Upper lobe of right lung (tissue), 1 donor: ENCODE results near the gene SMARCAL1. TPM values are rescaled to one million over a fixed set of nuclear protein-coding genes. Genes with fewer than 3 reads are reported as not detected.
A peak's percentile ranks its signal among the peaks of the same experiment; 100 is the strongest.
"Not testable (repeated sequence)": the region's sequence is repeated elsewhere in the genome, so short reads cannot be mapped to it uniquely, and the experiment has no call there.

Experiments used
- ATAC-seq: fragments of 200-7000 bp; cut with Tn5 transposase; one replicate; pipeline ENCODE4 v1.9.1; 2020; ENCODE audit warnings: mild to moderate bottlenecking, moderate library complexity
- DNase-seq: peaks from one replicate; pipeline ENCODE4 v3.0.0-alpha.2; 2020
- H3K27ac ChIP-seq: fragments of 200-600 bp; one replicate; pipeline ENCODE4 v1.8.0; 2022
- H3K27me3 ChIP-seq: fragments of 200-600 bp; one replicate; pipeline ENCODE4 v1.8.0; 2022; ENCODE audit warnings: mild to moderate bottlenecking
- H3K36me3 ChIP-seq: fragments of 200-600 bp; one replicate; pipeline ENCODE4 v1.8.0; 2022
- H3K4me1 ChIP-seq: fragments of 200-600 bp; one replicate; pipeline ENCODE4 v1.8.0; 2022
- H3K4me3 ChIP-seq: fragments of 200-600 bp; one replicate; pipeline ENCODE4 v1.8.0; 2022; ENCODE audit warnings: mild to moderate bottlenecking
- H3K9me3 ChIP-seq: fragments of 200-600 bp; one replicate; pipeline ENCODE4 v1.8.0; 2022
- intact Hi-C: fragments of 100-400 bp; cut with DNase I; formaldehyde crosslinking; loops from one replicate; pipeline ENCODE4 v1.11.0; 2022
- total RNA-seq: library from RNA; stranded (reverse); fragmentation: NEBNext Ultra II Directional; extraction: Animal tissue kit (Norgen Biotek cat#: 25700); gene quantifications from one replicate; pipeline ENCODE4 v1.2.1, GENCODE V29; 2021
- TF ChIP-seq, protein P1 (sequence below): fragments of 200-600 bp; IDR thresholded peaks from one replicate; pipeline ENCODE4 v1.8.0; 2022; ENCODE audit warnings: antibody characterized with exemption
- donor health status: DM: no; HTN: yes; CAD: no; lungs with severe emphysema.

Gene SMARCAL1
- total RNA-seq, 1 donor from 2014 or later: 16.7 TPM

DNA sequence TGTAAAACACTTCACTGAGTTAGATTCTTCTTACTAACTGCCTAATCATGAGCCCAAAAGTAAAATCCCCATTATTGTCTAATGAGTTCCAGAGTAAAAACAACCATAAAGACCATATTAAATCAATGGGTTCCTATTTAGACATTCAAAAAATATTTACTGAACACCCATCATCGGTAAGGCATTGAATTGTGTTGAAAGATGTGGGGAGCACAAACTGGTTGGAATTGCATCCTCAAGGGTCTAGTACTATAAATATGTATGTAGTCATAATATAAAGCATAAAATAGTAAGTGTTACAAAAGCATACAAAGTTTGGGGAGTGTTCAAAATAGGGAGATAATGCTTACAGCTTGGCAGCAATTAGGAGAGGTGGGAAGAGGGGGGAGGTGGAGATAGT, 37.0 kb upstream of the SMARCAL1 start:
- Histone ChIP-seq H3K9me3 (no peaks in the 10 kb centered on the region), H3K4me3 (no peak overlapping the region), H3K36me3 (no peaks in the 10 kb centered on the region), H3K27me3 (peaks cover 37% of the 10 kb centered on the region), H3K27ac (no peak overlapping the region), H3K4me1 (peaks cover 9% of the 10 kb centered on the region)
- DNase-seq (no peak), ATAC-seq (no peak)
- intact Hi-C loops: no loop called here
- TF ChIP-seq, protein P1, sequence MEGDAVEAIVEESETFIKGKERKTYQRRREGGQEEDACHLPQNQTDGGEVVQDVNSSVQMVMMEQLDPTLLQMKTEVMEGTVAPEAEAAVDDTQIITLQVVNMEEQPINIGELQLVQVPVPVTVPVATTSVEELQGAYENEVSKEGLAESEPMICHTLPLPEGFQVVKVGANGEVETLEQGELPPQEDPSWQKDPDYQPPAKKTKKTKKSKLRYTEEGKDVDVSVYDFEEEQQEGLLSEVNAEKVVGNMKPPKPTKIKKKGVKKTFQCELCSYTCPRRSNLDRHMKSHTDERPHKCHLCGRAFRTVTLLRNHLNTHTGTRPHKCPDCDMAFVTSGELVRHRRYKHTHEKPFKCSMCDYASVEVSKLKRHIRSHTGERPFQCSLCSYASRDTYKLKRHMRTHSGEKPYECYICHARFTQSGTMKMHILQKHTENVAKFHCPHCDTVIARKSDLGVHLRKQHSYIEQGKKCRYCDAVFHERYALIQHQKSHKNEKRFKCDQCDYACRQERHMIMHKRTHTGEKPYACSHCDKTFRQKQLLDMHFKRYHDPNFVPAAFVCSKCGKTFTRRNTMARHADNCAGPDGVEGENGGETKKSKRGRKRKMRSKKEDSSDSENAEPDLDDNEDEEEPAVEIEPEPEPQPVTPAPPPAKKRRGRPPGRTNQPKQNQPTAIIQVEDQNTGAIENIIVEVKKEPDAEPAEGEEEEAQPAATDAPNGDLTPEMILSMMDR: no peak

DNA sequence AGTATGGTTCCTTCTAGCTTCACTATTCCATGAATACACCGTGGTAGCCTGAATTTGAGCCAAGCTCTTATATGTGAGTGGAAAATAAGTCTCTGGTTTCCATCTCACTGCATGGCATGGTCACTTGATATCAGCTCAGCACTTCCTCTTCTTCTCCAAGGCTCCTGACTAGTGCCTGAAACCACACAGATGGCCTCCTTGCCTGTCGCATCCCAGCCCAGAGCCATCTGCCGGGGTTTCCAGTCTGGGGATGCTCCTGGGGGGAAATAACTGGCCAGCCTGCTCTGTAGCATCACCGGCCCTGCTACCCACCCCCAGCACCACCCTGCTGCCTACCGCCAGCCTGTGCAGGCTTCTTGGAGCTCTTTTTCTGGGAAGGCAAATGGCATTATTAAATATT, 32.3 kb upstream of the SMARCAL1 start:
- Histone ChIP-seq H3K27ac (no peak overlapping the region), H3K36me3 (no peaks in the 10 kb centered on the region), H3K27me3 (peaks cover 7% of the 10 kb centered on the region), H3K4me3 (no peak overlapping the region), H3K4me1 (no peaks in the 10 kb centered on the region), H3K9me3 (no peaks in the 10 kb centered on the region)
- intact Hi-C loops: no loop called here
- TF ChIP-seq, protein P1: no peak
- no peak for DNase-seq
- no peak for ATAC-seq

DNA sequence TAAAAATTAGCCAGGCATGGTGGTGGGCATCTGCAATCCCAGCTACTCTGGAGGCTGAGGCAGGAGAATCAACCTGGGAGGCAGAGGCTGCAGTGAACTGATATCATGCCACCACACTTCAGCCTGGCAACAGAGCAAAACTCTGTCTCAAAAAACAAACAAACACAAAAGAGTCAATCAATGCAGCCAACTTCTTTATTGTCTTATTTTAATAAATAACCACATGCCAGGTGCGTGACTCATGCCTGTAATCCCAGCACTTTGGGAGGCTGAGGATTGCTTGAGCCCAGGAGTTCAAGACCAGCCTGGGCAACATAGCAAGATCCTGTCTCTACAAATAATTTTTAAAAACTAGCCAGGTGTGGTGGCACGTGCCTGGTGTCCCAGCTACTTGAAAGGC, 27.9 kb upstream of the SMARCAL1 start:
- H3K27ac ChIP-seq, H3K9me3 ChIP-seq, H3K4me1 ChIP-seq, H3K4me3 ChIP-seq, intact Hi-C loops, H3K27me3 ChIP-seq, H3K36me3 ChIP-seq, ATAC-seq, DNase-seq: not testable (repeated sequence)

DNA sequence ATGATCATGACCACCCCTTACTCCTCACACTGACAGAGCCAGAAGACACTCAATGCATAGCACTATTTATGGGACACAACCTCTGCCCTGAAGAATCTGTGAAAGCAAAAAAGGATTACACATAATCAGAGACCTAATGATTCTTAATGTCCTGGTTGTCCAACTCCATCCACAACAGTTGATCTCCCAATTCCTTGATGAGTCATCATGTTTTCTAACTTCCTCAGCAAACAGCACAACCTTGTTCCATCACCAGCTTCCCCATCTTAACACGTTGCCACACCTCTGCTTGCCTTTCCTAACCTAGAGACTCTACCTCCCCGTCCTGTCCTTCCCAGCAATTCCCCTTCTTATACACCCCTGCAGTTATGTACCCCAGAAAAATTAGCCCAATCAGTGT, 26.8 kb upstream of the SMARCAL1 start:
- DNase-seq (no peak), ATAC-seq (no peak)
- H3K4me3 ChIP-seq: no peak overlapping the region
- H3K9me3 ChIP-seq: no peaks in the 10 kb centered on the region
- no peak overlapping the region for H3K27ac ChIP-seq
- no peaks in the 10 kb centered on the region for H3K4me1 ChIP-seq
- no peaks in the 10 kb centered on the region for H3K27me3 ChIP-seq
- TF ChIP-seq, protein P1: no peak
- no peaks in the 10 kb centered on the region for H3K36me3 ChIP-seq
- intact Hi-C loops: no loop called here

DNA sequence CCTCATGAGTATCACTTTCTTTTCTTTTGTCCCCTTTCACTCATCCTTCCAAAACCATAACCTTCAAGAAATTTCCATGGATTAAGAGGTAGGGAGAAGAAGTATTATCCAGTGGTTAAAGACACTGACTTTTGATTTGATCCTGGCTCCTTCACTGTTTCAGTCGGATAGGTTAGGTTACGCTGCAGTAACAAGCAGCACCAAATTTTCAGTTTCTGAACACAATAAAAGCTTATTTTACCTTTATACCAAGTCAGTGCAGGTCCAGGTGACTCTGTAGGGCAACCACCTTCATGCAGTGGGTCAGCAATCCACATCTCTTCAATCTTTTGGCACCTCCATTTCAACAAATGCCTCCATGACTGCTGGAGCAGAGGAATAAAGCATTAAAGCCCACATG, 25.0 kb upstream of the SMARCAL1 start:
- H3K27ac ChIP-seq: no peak overlapping the region
- no peak for DNase-seq
- H3K36me3 ChIP-seq: no peaks in the 10 kb centered on the region
- TF ChIP-seq, protein P1: no peak
- H3K27me3 ChIP-seq: no peaks in the 10 kb centered on the region
- ATAC-seq: no peak
- H3K4me3 ChIP-seq: no peak overlapping the region
- no peaks in the 10 kb centered on the region for H3K4me1 ChIP-seq
- H3K9me3 ChIP-seq: no peaks in the 10 kb centered on the region
- intact Hi-C loops: no loop called here

DNA sequence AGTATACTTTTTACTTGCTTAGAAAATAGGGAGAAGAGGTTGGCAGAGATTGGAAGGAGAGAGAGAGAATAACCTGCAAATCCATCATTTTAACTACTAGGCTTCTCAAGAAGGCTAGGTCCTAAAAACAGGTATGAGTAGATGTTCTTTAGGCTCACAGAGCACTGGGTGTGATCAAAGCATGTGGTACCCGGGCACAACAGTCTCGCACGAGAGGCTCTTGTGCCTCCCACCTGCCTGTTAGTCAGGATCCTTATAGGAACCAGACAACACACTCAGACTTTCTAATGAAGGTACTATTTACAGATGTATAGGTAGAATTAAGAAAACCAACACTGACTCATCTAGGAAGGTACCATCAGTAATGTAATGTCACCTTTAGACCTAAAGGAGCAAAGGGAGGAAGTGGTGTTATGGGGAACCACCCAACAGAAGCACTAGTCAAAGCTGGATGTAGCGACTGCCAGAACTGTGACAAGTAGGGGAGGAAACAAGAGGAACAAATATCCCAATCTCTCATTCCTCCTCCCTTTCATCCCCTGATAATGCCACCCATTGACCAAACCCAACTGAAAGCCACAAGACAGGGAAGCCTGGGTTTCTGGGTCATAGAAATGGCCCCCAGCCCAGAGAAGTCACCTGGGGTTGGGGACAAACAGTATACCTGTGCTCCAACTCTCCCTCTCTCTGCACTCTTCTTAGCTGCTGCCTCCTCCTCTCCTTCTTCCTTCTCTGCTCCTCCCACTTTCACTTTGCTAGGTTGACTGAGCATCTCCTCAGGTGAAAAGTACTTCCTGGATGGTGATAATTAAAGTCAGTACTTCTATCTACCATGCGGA, 24.0 kb upstream of the SMARCAL1 start:
- Histone ChIP-seq H3K4me1 (no peaks in the 10 kb centered on the region), H3K36me3 (no peaks in the 10 kb centered on the region), H3K27ac (no peak overlapping the region), H3K4me3 (no peak overlapping the region), H3K27me3 (no peaks in the 10 kb centered on the region), H3K9me3 (no peaks in the 10 kb centered on the region)
- TF ChIP-seq, protein P1: no peak
- intact Hi-C loops: no loop called here
- DNase-seq: no peak
- peak; percentile 19 for ATAC-seq
